Kidney (tissue), 14 donors: ENCODE measurements around the gene SAMD14. TPM values are rescaled to one million over a fixed set of nuclear protein-coding genes. Genes with fewer than 3 reads are reported as not detected.

Experiments
- DNase-seq, 5 donors: peaks; one replicate each; pipeline ENCODE4 v3.0.0-alpha.2; 2013 to 2020
- FAIRE-seq: peaks from 2 replicates; lab custom pipeline; 2012; peaks lifted over from hg19 to GRCh38; lab: Jason Lieb, UNC
- H3K27ac ChIP-seq, 2 donors: one replicate each; pipeline ENCODE4 v1.7.0; 2013; ENCODE audit warnings: low read depth in 2 of 2, low read length in 2 of 2, inconsistent platforms in 1 of 2
- H3K27me3 ChIP-seq: one replicate; pipeline ENCODE4 v1.7.1; 2013; ENCODE audit warnings: low read length, inconsistent platforms; ENCODE audit not compliant: control insufficient read depth, insufficient read depth
- H3K36me3 ChIP-seq, 3 donors: one replicate each; pipeline versions ENCODE4 v1.7.0 to v1.7.1; 2013; ENCODE audit warnings: low read length in 3 of 3, control low read depth in 1 of 3, inconsistent platforms in 1 of 3; ENCODE audit not compliant: insufficient read depth in 3 of 3, control insufficient read depth in 2 of 3
- H3K4me1 ChIP-seq, 3 donors: one replicate each; pipeline versions ENCODE4 v1.7.0 to v1.7.1; 2013; ENCODE audit warnings: low read length in 3 of 3, inconsistent platforms in 1 of 3, low read depth in 1 of 3; ENCODE audit not compliant: control insufficient read depth in 2 of 3, insufficient read depth in 2 of 3
- H3K4me3 ChIP-seq, 3 donors: one replicate each; pipeline versions ENCODE4 v1.7.0 to v1.8.1; 2013; ENCODE audit warnings: low read length in 3 of 3, control low read depth in 1 of 3, inconsistent platforms in 1 of 3
- H3K9ac ChIP-seq, 3 donors: one replicate each; pipeline versions ENCODE4 v1.7.0 to v1.7.1; 2013; ENCODE audit warnings: low read length in 3 of 3, control low read depth in 1 of 3, inconsistent platforms in 1 of 3
- H3K9me3 ChIP-seq, 3 donors: one replicate each; pipeline versions ENCODE4 v1.7.0 to v1.7.1; 2013; ENCODE audit warnings: low read length in 3 of 3, control low read depth in 1 of 3, inconsistent platforms in 1 of 3; ENCODE audit not compliant: control insufficient read depth in 2 of 3, insufficient read depth in 1 of 3
- intact Hi-C: fragments of 100-400 bp; cut with DNase I; formaldehyde crosslinking; loops from one replicate; pipeline ENCODE4 v1.11.1; 2022
- polyA plus RNA-seq: library from polyadenylated mRNA; stranded (reverse); fragments of 350-450 nt; fragmentation: Illumina TruSeq; extraction: RNeasy Lipid Tissue Mini Kit (QIAGEN cat#74804); gene quantifications from one replicate; pipeline ENCODE4 v1.2.3, GENCODE V29; 2014; ENCODE audit warnings: low read depth, low replicate concordance; ENCODE audit not compliant: insufficient read depth
- total RNA-seq: library from RNA; stranded (reverse); fragmentation: NEBNext Ultra II Directional; extraction: Animal tissue kit (Norgen Biotek cat#: 25700); gene quantifications from one replicate; pipeline ENCODE4 v1.2.1, GENCODE V29; 2021
- TF ChIP-seq, protein P1 (sequence below): IDR thresholded peaks from 3 replicates; pipeline ENCODE4 v1.5.1; 2012; ENCODE audit warnings: mild to moderate bottlenecking, moderate library complexity, borderline replicate concordance; ENCODE audit not compliant: insufficient read depth; ENCODE audit errors: extremely low read depth
- donor health status: control.
- donor health status: control.
- donor health status: control.
- donor health status: control.
- donor health status: control.
- donor health status: DM: yes; HTN: yes; CAD: no.
- donor health status: Normal renal cell carcinoma (clear cell type).

The SAMD14 gene
- total and polyA plus RNA-seq, 2 donors from 2014 or later, result 3.7 to 5.0 TPM

DNA sequence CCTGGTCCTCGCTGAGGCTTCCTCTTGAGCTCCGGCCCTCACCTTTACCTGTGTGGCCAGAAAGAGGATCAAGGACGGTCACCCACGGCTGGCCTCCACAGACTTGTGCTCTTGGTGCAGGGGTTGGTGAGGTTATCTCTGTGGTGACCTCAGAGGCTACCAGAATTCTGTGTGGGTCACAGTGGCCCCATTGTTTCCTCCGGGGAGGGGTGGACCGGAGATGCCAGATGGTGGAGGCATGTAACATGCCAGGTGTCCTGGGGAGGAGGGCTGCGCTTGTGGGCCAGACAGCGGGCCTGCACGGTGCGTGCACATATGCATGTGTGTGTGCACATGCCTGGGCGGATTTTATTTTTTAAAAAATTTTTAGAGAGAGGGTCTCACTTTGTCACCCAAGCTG is 42.2 kb upstream of the SAMD14 start:
- H3K9me3 ChIP-seq, result no peaks in the 10 kb centered on the region
- intact Hi-C loops, result no loop called here
- H3K27me3 ChIP-seq, result no peaks in the 10 kb centered on the region
- no peak overlapping the region for H3K4me3 ChIP-seq
- H3K36me3 ChIP-seq, result no peaks in the 10 kb centered on the region
- no peak overlapping the region for H3K27ac ChIP-seq
- TF ChIP-seq, protein P1, sequence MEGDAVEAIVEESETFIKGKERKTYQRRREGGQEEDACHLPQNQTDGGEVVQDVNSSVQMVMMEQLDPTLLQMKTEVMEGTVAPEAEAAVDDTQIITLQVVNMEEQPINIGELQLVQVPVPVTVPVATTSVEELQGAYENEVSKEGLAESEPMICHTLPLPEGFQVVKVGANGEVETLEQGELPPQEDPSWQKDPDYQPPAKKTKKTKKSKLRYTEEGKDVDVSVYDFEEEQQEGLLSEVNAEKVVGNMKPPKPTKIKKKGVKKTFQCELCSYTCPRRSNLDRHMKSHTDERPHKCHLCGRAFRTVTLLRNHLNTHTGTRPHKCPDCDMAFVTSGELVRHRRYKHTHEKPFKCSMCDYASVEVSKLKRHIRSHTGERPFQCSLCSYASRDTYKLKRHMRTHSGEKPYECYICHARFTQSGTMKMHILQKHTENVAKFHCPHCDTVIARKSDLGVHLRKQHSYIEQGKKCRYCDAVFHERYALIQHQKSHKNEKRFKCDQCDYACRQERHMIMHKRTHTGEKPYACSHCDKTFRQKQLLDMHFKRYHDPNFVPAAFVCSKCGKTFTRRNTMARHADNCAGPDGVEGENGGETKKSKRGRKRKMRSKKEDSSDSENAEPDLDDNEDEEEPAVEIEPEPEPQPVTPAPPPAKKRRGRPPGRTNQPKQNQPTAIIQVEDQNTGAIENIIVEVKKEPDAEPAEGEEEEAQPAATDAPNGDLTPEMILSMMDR, result no peak
- H3K4me1 ChIP-seq, result peaks cover 0 to 2% (median 0%) of the 10 kb centered on the region in 3 donors
- peak in 1 of 5 donors; percentile 60 for DNase-seq
- no peak for FAIRE-seq
- no peak overlapping the region for H3K9ac ChIP-seq

DNA sequence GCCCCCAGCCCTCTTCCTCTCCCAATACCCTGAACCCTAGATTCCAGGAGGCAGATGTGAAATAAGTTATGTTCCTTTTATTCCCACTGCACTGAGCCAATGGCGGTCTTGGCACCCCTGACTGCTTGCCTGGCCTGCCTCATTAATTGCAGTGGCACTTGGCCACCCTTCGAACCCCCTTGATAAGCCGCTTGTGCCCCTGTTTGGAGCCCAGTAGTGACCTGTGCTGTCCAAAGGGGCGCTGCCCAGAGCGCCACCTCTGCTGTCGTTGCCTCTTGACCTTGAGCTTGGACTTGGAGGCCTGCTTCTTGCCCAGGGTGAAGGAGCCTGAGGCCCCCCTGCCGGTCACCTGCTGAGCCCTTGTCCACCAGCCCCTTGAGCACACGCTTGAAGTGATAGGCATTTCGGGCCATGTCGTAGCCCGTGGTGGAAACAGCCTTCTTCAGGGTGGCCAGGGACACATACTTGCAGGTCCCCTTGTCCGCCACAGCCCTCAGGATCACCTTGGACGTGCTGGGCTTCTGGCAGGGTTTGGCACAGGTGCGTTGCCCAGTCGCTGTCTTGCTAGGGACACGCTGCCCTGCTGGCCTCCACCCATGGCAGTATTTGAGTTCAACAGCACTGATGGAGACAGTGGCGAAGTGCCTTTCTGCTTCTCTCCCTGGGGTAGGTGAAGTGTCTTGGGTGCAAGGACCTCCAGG is 41.6 kb upstream of the SAMD14 start:
- intact Hi-C loops, result no loop called here
- no peaks in the 10 kb centered on the region for H3K9me3 ChIP-seq
- H3K4me1 ChIP-seq, result no peaks in the 10 kb centered on the region
- H3K36me3 ChIP-seq, result no peaks in the 10 kb centered on the region
- H3K27me3 ChIP-seq, result no peaks in the 10 kb centered on the region
- no peak overlapping the region for H3K27ac ChIP-seq
- H3K4me3 ChIP-seq, result no peak overlapping the region
- FAIRE-seq (no peak), DNase-seq (peak in 1 of 5 donors; percentile 61)
- TF ChIP-seq, protein P1, result no peak
- no peak overlapping the region for H3K9ac ChIP-seq

DNA sequence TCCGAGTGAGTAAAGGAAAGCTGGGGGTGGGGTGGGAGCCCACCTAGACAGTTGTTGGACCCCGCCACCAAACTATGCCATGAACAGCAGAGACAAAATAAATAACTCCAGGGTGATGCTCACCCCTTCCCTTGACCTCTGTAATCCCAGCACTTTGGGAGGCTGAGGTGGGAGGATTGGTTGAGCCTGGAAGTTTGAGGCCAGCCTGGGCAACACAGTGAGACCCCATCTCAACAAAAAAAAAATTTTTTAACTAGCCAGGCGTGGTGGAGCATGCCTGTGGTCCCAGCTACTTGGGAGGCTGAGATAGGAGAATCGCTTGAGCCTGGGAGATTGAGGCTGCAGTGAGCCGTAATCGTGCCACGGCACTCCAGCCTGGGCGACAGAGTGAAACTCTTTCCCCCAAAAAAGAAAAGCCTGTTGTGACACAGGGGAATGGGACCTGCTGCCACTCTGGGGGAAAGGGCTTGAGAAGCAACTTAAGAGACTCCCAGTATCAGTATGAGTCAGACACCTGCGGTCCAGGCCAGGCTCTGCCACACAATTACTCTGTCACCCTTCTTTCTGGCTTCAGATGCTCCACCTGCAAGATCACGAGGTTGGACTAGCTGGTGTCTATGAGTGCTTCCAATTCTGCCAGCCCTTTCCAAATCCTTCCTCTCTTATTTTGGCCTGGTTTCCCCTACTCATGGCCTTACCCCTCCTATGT is 40.9 kb upstream of the SAMD14 start:
- TF ChIP-seq, protein P1, result no peak
- no peaks in the 10 kb centered on the region for H3K36me3 ChIP-seq
- H3K27me3 ChIP-seq, result no peaks in the 10 kb centered on the region
- no peaks in the 10 kb centered on the region for H3K9me3 ChIP-seq
- no peak overlapping the region for H3K27ac ChIP-seq
- no peak overlapping the region for H3K4me3 ChIP-seq
- intact Hi-C loops, result no loop called here
- H3K4me1 ChIP-seq, result no peaks in the 10 kb centered on the region
- H3K9ac ChIP-seq, result no peak overlapping the region
- peak in 1 of 5 donors; percentile 48 for DNase-seq
- no peak for FAIRE-seq
